ENCODE data around the gene PLEKHG1. TPM values are rescaled to one million over a fixed set of nuclear protein-coding genes. Genes with fewer than 3 reads are reported as not detected.
A peak's percentile ranks its signal among the peaks of the same experiment; 100 is the strongest.

PLEKHG1 gene
- total RNA-seq, 1 experiment from 2014 or later = 1.4 TPM

GRCh38 chr6:150627154-150627553, 27.5 kb downstream of the PLEKHG1 start:
- TF ChIP-seq EZH2 (IDR thresholded peaks at IDR 0.05; ENCODE audit: low read length, unreplicated experiment) (no peak), EZH2phosphoT487 (IDR thresholded peaks at IDR 0.05; ENCODE audit: borderline replicate concordance, low read length) (no peak)
- TF ChIP-seq, protein P1, sequence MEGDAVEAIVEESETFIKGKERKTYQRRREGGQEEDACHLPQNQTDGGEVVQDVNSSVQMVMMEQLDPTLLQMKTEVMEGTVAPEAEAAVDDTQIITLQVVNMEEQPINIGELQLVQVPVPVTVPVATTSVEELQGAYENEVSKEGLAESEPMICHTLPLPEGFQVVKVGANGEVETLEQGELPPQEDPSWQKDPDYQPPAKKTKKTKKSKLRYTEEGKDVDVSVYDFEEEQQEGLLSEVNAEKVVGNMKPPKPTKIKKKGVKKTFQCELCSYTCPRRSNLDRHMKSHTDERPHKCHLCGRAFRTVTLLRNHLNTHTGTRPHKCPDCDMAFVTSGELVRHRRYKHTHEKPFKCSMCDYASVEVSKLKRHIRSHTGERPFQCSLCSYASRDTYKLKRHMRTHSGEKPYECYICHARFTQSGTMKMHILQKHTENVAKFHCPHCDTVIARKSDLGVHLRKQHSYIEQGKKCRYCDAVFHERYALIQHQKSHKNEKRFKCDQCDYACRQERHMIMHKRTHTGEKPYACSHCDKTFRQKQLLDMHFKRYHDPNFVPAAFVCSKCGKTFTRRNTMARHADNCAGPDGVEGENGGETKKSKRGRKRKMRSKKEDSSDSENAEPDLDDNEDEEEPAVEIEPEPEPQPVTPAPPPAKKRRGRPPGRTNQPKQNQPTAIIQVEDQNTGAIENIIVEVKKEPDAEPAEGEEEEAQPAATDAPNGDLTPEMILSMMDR (conservative IDR thresholded peaks at IDR 0.05; ENCODE audit: low read depth, low read length) = no peak
- Histone ChIP-seq H3K27me3 (ENCODE audit: low read length) (no peaks in the 10 kb centered on the region), H3K79me2 (ENCODE audit: low read length) (no peaks in the 10 kb centered on the region), H3F3A (ENCODE audit: low read length, unreplicated experiment) (no peaks in the 10 kb centered on the region), H3K36me3 (ENCODE audit: low read depth, low read length) (no peaks in the 10 kb centered on the region), H3K4me3 (ENCODE audit: low read length) (no peak overlapping the region), H3K9me3 (ENCODE audit: low read length) (no peaks in the 10 kb centered on the region), H3K27ac (ENCODE audit: low read length) (no peak overlapping the region), H2AFZ (ENCODE audit: low read length) (no peak overlapping the region), H3K4me2 (ENCODE audit: low read length) (no peak overlapping the region), H3K4me1 (ENCODE audit: insufficient read depth, low read length) (peaks cover 10% of the 10 kb centered on the region), H3K9me2 (replicated peaks; ENCODE audit: low read length) (no peaks in the 10 kb centered on the region), H3K9ac (ENCODE audit: low read length) (no peak overlapping the region), H4K20me1 (ENCODE audit: low read length) (no peaks in the 10 kb centered on the region)
- DNase-seq (no peak), ATAC-seq (no peak)
- ChIA-PET POLR2A (ENCODE audit: unreplicated experiment) (no interaction called here), CTCF (no interaction called here)
- intact Hi-C loops (cut with micrococcal nuclease) = no loop called here
- no TSS peak for BruUV-seq (replicated peaks)

DNA sequence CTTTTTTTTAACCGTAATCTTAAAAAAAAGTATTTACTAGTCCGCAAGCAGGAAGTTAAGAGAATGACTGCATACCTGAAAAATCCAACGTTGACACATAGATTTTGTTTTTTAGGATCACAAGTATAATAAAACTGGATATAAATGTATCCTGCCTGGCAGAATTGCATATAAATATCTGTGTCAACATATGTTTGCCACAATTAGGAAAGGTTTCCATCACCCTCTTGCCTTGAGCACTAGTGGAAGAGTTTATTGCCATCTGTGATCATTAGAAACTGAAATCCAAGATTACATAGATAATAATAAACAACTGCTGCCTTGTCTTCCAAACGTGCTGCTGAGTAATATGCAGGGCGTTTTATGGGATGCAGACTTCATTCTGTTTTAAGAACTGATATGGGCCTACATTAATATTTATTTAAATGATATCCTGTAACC, 27.9 kb downstream of the PLEKHG1 start:
- CTCF ChIA-PET = no interaction called here
- POLR2A ChIA-PET (ENCODE audit: unreplicated experiment) = no interaction called here
- intact Hi-C loops (cut with micrococcal nuclease) = no loop called here
- H3K9ac ChIP-seq (ENCODE audit: low read length) = no peak overlapping the region
- H3K79me2 ChIP-seq (ENCODE audit: low read length) = no peaks in the 10 kb centered on the region
- TF ChIP-seq EZH2 (IDR thresholded peaks at IDR 0.05; ENCODE audit: low read length, unreplicated experiment) (no peak), EZH2phosphoT487 (IDR thresholded peaks at IDR 0.05; ENCODE audit: borderline replicate concordance, low read length) (no peak)
- TF ChIP-seq, protein P1 (conservative IDR thresholded peaks at IDR 0.05; ENCODE audit: low read depth, low read length) = no peak
- BruUV-seq (replicated peaks) = no TSS peak
- DNase-seq = peak; percentile 27
- no peaks in the 10 kb centered on the region for H3K9me2 ChIP-seq (replicated peaks; ENCODE audit: low read length)
- no peaks in the 10 kb centered on the region for H4K20me1 ChIP-seq (ENCODE audit: low read length)
- ATAC-seq = no peak
- H2AFZ ChIP-seq (ENCODE audit: low read length) = no peak overlapping the region
- H3F3A ChIP-seq (ENCODE audit: low read length, unreplicated experiment) = no peaks in the 10 kb centered on the region
- H3K4me2 ChIP-seq (ENCODE audit: low read length) = no peak overlapping the region
- H3K4me1 ChIP-seq (ENCODE audit: insufficient read depth, low read length) = peaks cover 10% of the 10 kb centered on the region
- H3K36me3 ChIP-seq (ENCODE audit: low read depth, low read length) = no peaks in the 10 kb centered on the region
- no peak overlapping the region for H3K27ac ChIP-seq (ENCODE audit: low read length)
- no peaks in the 10 kb centered on the region for H3K9me3 ChIP-seq (ENCODE audit: low read length)
- no peaks in the 10 kb centered on the region for H3K27me3 ChIP-seq (ENCODE audit: low read length)
- H3K4me3 ChIP-seq (ENCODE audit: low read length) = no peak overlapping the region

- no peaks in the 10 kb centered on the region for H3K27me3 ChIP-seq (ENCODE audit: low read length)
- no peak overlapping the region for H3K4me2 ChIP-seq (ENCODE audit: low read length)
- no peak overlapping the region for H3K27ac ChIP-seq (ENCODE audit: low read length)
- CTCF ChIA-PET = no interaction called here
- ATAC-seq = no peak
- H3K4me1 ChIP-seq (ENCODE audit: insufficient read depth, low read length) = peaks cover 10% of the 10 kb centered on the region
- TF ChIP-seq, protein P1 (conservative IDR thresholded peaks at IDR 0.05; ENCODE audit: low read depth, low read length) = no peak
- no peak for TF ChIP-seq EZH2 (IDR thresholded peaks at IDR 0.05; ENCODE audit: low read length, unreplicated experiment)
- no peak for TF ChIP-seq EZH2phosphoT487 (IDR thresholded peaks at IDR 0.05; ENCODE audit: borderline replicate concordance, low read length)
- H3F3A ChIP-seq (ENCODE audit: low read length, unreplicated experiment) = no peaks in the 10 kb centered on the region
- no peak overlapping the region for H2AFZ ChIP-seq (ENCODE audit: low read length)
- H3K36me3 ChIP-seq (ENCODE audit: low read depth, low read length) = no peaks in the 10 kb centered on the region
- POLR2A ChIA-PET (ENCODE audit: unreplicated experiment) = no interaction called here
- H3K9me2 ChIP-seq (replicated peaks; ENCODE audit: low read length) = no peaks in the 10 kb centered on the region
- H3K79me2 ChIP-seq (ENCODE audit: low read length) = no peaks in the 10 kb centered on the region
- intact Hi-C loops (cut with micrococcal nuclease) = no loop called here
- no peaks in the 10 kb centered on the region for H3K9me3 ChIP-seq (ENCODE audit: low read length)
- no TSS peak for BruUV-seq (replicated peaks)
- no peak for DNase-seq
- H3K4me3 ChIP-seq (ENCODE audit: low read length) = no peak overlapping the region
- no peaks in the 10 kb centered on the region for H4K20me1 ChIP-seq (ENCODE audit: low read length)
- no peak overlapping the region for H3K9ac ChIP-seq (ENCODE audit: low read length)
Observed at GRCh38 chr6:150628908-150629307, 29.2 kb downstream of the PLEKHG1 start.
